Stomach (tissue), 9 donors: ENCODE measurements around the gene CDK19. TPM values are rescaled to one million over a fixed set of nuclear protein-coding genes. Genes with fewer than 3 reads are reported as not detected.

Experiments
- DNase-seq, 2 donors: peaks; one replicate each; pipeline versions ENCODE4 v3.0.0 to v3.0.0-alpha.2; 2013 to 2019
- H3K27ac ChIP-seq, 5 donors: fragments of 200-600 bp in 4 of 5; sonication (generic) in 4 of 5; one replicate each; pipeline ENCODE4 v1.5.1; 2013 to 2019; ENCODE audit warnings: mild to moderate bottlenecking in 1 of 5, moderate library complexity in 1 of 5
- H3K27me3 ChIP-seq, 3 donors: fragments of 200-600 bp; sonication (generic); one replicate each; pipeline ENCODE4 v1.5.1; 2017 to 2019; ENCODE audit warnings: mixed run types in 1 of 3
- H3K36me3 ChIP-seq, 4 donors: fragments of 200-600 bp; sonication (generic); 1 replicate in 3 of 4; 2 replicates in 1 of 4; pipeline ENCODE4 v1.5.1; 2016 to 2019
- H3K4me1 ChIP-seq, 4 donors: fragments of 200-600 bp; sonication (generic); one replicate each; pipeline ENCODE4 v1.5.1; 2016 to 2019
- H3K4me3 ChIP-seq, 4 donors: fragments of 200-600 bp; sonication (generic) in 3 of 4; one replicate each; pipeline ENCODE4 v1.5.1; 2016 to 2019; ENCODE audit warnings: mild to moderate bottlenecking in 1 of 4
- H3K9me3 ChIP-seq, 4 donors: fragments of 200-600 bp; sonication (generic); one replicate each; pipeline ENCODE4 v1.5.1; 2016 to 2019
- EP300 ChIP-seq: sonication (generic); formaldehyde crosslinking; IDR thresholded peaks from one replicate; pipeline ENCODE4 v1.6.1; 2017; ENCODE audit warnings: antibody characterized with exemption
- POLR2A ChIP-seq, 4 donors: fragments of 450-650 bp; IDR thresholded peaks; one replicate each; pipeline ENCODE4 v1.6.1; 2016; ENCODE audit warnings: antibody characterized with exemption in 4 of 4, control low read depth in 2 of 4, mild to moderate bottlenecking in 1 of 4, moderate library complexity in 1 of 4
- POLR2AphosphoS5 ChIP-seq, 3 donors: sonication (generic); formaldehyde crosslinking; IDR thresholded peaks; one replicate each; pipeline ENCODE4 v1.6.1; 2016; ENCODE audit warnings: antibody characterized with exemption in 3 of 3
- WGBS, 5 donors: extraction: QIAGEN DNeasy Blood & Tissue Kit in 3 of 5; methylation state at CpG; one replicate each; pipeline versions ENCODE4 v1.1.5 to v1.1.7; 2013 to 2018; 5-methylcytosine and 5-hydroxymethylcytosine counted together
- intact Hi-C: fragments of 100-400 bp; cut with DNase I; formaldehyde crosslinking; loops from one replicate; pipeline ENCODE4 v1.15.1; 2023; ENCODE audit warnings: low total_unique reads
- polyA plus RNA-seq, 3 donors: library from polyadenylated mRNA; stranded (reverse); fragments of 200-250 nt; gene quantifications; one replicate each; pipeline ENCODE4 v1.2.3, GENCODE V29; 2013
- total RNA-seq, 5 donors: library from RNA; depleted of rRNA; stranded (reverse); fragments of >200 nt; gene quantifications; one replicate each; pipeline versions ENCODE4 v1.1.0 to v1.2.3, GENCODE V29; 2014 to 2016
- TF ChIP-seq, protein P1 (sequence below), 7 experiments: fragments of 450-650 bp in 4 of 7; fragments of 200-600 bp in 3 of 7; sonication (generic) in 3 of 7; IDR thresholded peaks; one replicate each; pipeline ENCODE4 v1.5.1; 2016 to 2019; ENCODE audit warnings: antibody characterized with exemption in 7 of 7, control low read depth in 2 of 7, mild to moderate bottlenecking in 1 of 7
- donor health status: healthy with polysubstance abuse.
- donor health status: Bipolar disorder and iron deficiency.
- donor health status: healthy.

CDK19 gene
- total and polyA plus RNA-seq, 8 donors: 5.4 to 23.5 (median 7.5) TPM

DNA sequence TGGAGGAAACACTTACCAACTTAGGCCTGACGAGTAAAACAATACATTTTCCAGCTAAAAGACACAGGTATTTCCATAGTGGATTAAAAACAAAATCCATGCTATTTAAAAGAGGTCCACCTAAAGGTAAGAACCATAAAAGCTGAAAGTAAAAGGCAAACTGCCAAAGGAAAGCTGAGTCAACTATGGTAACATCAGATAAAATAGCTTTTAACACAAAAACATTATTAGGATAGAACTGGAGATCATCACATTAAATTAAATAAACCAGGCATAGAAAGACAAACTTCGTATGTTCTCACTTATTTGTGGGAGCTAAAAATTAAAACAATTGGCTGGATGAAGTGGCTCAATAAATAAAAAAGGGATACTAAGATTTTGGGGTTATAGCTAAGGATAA lies 172.1 kb downstream of the CDK19 start:
- Histone ChIP-seq H3K27ac (no peak overlapping the region), H3K36me3 (peaks cover 11 to 16% (median 15%) of the 10 kb centered on the region in 4 donors), H3K27me3 (no peaks in the 10 kb centered on the region), H3K9me3 (no peaks in the 10 kb centered on the region), H3K4me1 (peaks cover 0 to 7% (median 2%) of the 10 kb centered on the region in 4 donors), H3K4me3 (no peak overlapping the region)
- DNase-seq: no peak
- intact Hi-C loops: no loop called here
- WGBS, 5 donors: 44 to 61% (median 52%) methylated on average over 2 of the region's 2 CpGs
- TF ChIP-seq POLR2A (IDR thresholded peaks at IDR 0.05): no peak
- TF ChIP-seq EP300: no peak
- TF ChIP-seq, protein P1, sequence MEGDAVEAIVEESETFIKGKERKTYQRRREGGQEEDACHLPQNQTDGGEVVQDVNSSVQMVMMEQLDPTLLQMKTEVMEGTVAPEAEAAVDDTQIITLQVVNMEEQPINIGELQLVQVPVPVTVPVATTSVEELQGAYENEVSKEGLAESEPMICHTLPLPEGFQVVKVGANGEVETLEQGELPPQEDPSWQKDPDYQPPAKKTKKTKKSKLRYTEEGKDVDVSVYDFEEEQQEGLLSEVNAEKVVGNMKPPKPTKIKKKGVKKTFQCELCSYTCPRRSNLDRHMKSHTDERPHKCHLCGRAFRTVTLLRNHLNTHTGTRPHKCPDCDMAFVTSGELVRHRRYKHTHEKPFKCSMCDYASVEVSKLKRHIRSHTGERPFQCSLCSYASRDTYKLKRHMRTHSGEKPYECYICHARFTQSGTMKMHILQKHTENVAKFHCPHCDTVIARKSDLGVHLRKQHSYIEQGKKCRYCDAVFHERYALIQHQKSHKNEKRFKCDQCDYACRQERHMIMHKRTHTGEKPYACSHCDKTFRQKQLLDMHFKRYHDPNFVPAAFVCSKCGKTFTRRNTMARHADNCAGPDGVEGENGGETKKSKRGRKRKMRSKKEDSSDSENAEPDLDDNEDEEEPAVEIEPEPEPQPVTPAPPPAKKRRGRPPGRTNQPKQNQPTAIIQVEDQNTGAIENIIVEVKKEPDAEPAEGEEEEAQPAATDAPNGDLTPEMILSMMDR (IDR thresholded peaks at IDR 0.05): no peak
- no peak for TF ChIP-seq POLR2AphosphoS5 (IDR thresholded peaks at IDR 0.05)

DNA sequence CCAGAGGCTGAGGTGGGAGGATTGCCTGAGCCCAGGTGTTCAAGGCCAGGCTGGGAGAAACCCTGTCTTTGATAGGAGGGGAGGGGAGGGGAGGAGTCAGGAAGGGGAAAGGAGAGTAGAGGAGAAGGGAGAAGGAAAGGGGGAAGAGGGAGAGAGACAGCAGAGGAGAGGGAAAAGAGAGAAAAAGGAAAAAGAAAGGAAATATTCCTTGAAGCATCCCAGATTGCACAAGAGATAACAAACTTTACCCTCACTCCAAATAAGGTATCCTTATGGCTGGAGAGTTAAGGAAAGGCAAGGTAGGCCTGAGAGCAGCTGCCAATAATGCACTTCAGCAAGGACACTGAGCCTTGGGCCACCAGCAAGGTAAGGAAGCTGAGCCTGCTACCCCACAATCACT lies 172.6 kb downstream of the CDK19 start:
- TF ChIP-seq POLR2AphosphoS5 (IDR thresholded peaks at IDR 0.05): no peak
- no peak for TF ChIP-seq POLR2A (IDR thresholded peaks at IDR 0.05)
- TF ChIP-seq, protein P1 (IDR thresholded peaks at IDR 0.05): no peak
- no peak for TF ChIP-seq EP300
- no peak for DNase-seq
- H3K27me3 ChIP-seq: no peaks in the 10 kb centered on the region
- peaks cover 11 to 16% (median 15%) of the 10 kb centered on the region in 4 donors for H3K36me3 ChIP-seq
- no peaks in the 10 kb centered on the region for H3K9me3 ChIP-seq
- H3K4me1 ChIP-seq: peaks cover 0 to 7% (median 2%) of the 10 kb centered on the region in 4 donors
- no peak overlapping the region for H3K4me3 ChIP-seq
- intact Hi-C loops: no loop called here
- no peak overlapping the region for H3K27ac ChIP-seq

DNA sequence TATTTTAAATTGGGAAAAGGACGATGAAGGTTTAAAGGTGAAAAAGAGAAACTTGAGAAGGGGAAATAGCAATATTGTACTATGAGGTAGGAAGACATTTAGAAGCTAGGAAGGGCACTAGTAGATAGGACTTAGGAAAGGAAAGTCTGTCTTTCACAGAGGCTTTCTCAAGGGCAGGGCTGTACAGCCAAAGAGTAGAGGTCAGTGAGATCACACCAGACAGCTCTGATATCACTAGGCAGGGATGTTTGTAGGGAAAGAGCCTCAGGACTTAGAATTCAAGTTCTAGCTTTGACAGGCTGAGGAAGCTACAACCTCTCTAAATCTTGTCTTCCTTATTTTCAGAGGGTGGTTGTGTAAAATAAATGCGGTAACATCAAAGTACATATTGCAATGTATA lies 178.5 kb downstream of the CDK19 start:
- WGBS, 5 donors: 93 to 99% (median 96%) methylated on average over 2 of the region's 2 CpGs
- Histone ChIP-seq H3K4me1 (no peaks in the 10 kb centered on the region), H3K36me3 (no peaks in the 10 kb centered on the region), H3K4me3 (no peak overlapping the region), H3K9me3 (no peaks in the 10 kb centered on the region), H3K27ac (no peak overlapping the region), H3K27me3 (no peaks in the 10 kb centered on the region)
- intact Hi-C loops: no loop called here
- no peak for TF ChIP-seq POLR2A (IDR thresholded peaks at IDR 0.05)
- DNase-seq: no peak

DNA sequence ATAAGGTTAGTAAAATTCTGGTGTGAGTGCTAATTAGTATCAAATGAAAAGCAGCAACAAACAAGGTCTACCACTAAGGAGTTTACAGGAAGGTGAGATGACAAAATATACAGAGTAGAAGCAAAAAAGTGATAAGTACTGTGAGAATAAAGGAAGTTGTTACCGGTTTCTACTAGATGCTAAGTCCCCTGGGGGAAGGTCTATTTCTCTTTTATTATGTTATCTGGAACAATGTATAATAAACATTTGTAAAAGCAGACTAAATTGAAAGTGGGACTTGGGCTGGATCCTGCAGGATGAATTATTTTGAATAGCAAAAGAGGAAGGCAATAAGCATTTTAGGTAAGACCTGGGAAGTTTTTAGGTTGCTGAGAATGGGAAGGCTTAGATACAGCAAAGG lies 180.2 kb downstream of the CDK19 start:
- Histone ChIP-seq H3K27ac (no peak overlapping the region), H3K4me1 (no peaks in the 10 kb centered on the region), H3K4me3 (no peak overlapping the region), H3K36me3 (no peaks in the 10 kb centered on the region), H3K27me3 (no peaks in the 10 kb centered on the region), H3K9me3 (no peaks in the 10 kb centered on the region)
- 29 to 56% (median 46%) methylated on average over 1 of the region's 1 CpG for WGBS, 5 donors
- TF ChIP-seq POLR2A (IDR thresholded peaks at IDR 0.05) (no peak), POLR2AphosphoS5 (IDR thresholded peaks at IDR 0.05) (no peak), EP300 (no peak)
- TF ChIP-seq, protein P1 (IDR thresholded peaks at IDR 0.05): no peak
- DNase-seq: no peak
- intact Hi-C loops: no loop called here

DNA sequence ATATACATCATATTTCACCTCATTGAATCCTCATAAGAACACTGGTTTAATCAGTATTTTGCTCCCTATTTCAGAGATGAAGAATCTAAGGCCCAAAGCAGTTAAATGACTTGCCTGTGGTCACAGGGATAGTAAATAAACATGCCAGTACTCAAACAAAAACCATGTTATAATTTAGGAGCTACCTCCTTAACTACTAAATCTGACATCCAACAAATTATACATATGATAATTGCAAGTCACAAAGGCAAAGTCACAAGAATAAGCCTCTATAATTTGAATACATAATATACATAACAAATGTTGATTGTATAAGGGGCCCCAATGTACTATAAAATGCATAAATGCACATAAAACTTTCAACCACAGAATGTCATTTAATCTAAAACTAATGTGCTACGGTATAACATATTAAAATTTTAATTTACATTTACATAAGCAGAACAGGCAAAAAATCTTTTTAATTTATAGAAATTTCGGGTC lies 181.5 kb downstream of the CDK19 start:
- Histone ChIP-seq H3K36me3 (no peaks in the 10 kb centered on the region), H3K9me3 (no peaks in the 10 kb centered on the region), H3K4me1 (no peaks in the 10 kb centered on the region), H3K27me3 (no peaks in the 10 kb centered on the region), H3K4me3 (no peak overlapping the region), H3K27ac (no peak overlapping the region)
- 96 to 97% (median 97%) methylated on average over 2 of the region's 2 CpGs for WGBS, 5 donors
- no peak for TF ChIP-seq EP300
- TF ChIP-seq POLR2A (IDR thresholded peaks at IDR 0.05): no peak
- TF ChIP-seq, protein P1 (IDR thresholded peaks at IDR 0.05): no peak
- no peak for TF ChIP-seq POLR2AphosphoS5 (IDR thresholded peaks at IDR 0.05)
- intact Hi-C loops: no loop called here
- DNase-seq: no peak
